Measurements from ENCODE around the gene ZC3H18.

The ZC3H18 gene

GRCh38 chr16:88585927-88586581 lies 15.9 kb downstream of the ZC3H18 start:
- Mint-ChIP-seq H3K4me3 (no peak overlapping the region), H3K27ac (peak overlapping the region; percentile 85 to 90), H3K27me3 (no peaks in the 10 kb centered on the region), H3K36me3 (ENCODE audit: insufficient read depth) (peaks cover 38% of the 10 kb centered on the region), H3K4me1 (ENCODE audit: low read depth in 2 of 2) (peaks cover 33 to 35% of the 10 kb centered on the region in 2 donors), H3K9me3 (no peaks in the 10 kb centered on the region)
- ATAC-seq (replicated peaks) (no peak), DNase-seq (no peak)

- Mint-ChIP-seq H3K4me1 (ENCODE audit: low read depth in 2 of 2) (peaks cover 34 to 42% of the 10 kb centered on the region in 2 donors), H3K36me3 (ENCODE audit: insufficient read depth) (peaks cover 42% of the 10 kb centered on the region), H3K27ac (peak overlapping the region; percentile 6 to 79), H3K27me3 (no peaks in the 10 kb centered on the region), H3K4me3 (no peak overlapping the region), H3K9me3 (no peaks in the 10 kb centered on the region)
- ATAC-seq (replicated peaks) (no peak), DNase-seq (no peak)
Measured at GRCh38 chr16:88588148-88588547, 17.9 kb downstream of the ZC3H18 start.

GRCh38 chr16:88588754-88589153 lies 18.6 kb downstream of the ZC3H18 start:
- H3K4me3 Mint-ChIP-seq = no peak overlapping the region
- ATAC-seq (replicated peaks) = peak; percentile 47
- peaks cover 38 to 42% of the 10 kb centered on the region in 2 donors for H3K4me1 Mint-ChIP-seq (ENCODE audit: low read depth in 2 of 2)
- no peaks in the 10 kb centered on the region for H3K27me3 Mint-ChIP-seq
- no peaks in the 10 kb centered on the region for H3K9me3 Mint-ChIP-seq
- peaks cover 46% of the 10 kb centered on the region for H3K36me3 Mint-ChIP-seq (ENCODE audit: insufficient read depth)
- H3K27ac Mint-ChIP-seq = peak overlapping the region; percentile 79 to 83
- DNase-seq = no peak

- DNase-seq = no peak
- Mint-ChIP-seq H3K36me3 (ENCODE audit: insufficient read depth) (peaks cover 50% of the 10 kb centered on the region), H3K4me1 (ENCODE audit: low read depth in 2 of 2) (peaks cover 38 to 42% of the 10 kb centered on the region in 2 donors), H3K27ac (peak overlapping the region; percentile 79 to 83), H3K4me3 (no peak overlapping the region), H3K27me3 (no peaks in the 10 kb centered on the region), H3K9me3 (no peaks in the 10 kb centered on the region)
- ATAC-seq (replicated peaks) = no peak
Measured at GRCh38 chr16:88589441-88589840, 19.2 kb downstream of the ZC3H18 start.

- Mint-ChIP-seq H3K4me1 (ENCODE audit: low read depth in 2 of 2) (peaks cover 29 to 30% of the 10 kb centered on the region in 2 donors), H3K9me3 (no peaks in the 10 kb centered on the region), H3K27ac (peak overlapping the region; percentile 32 to 76), H3K4me3 (no peak overlapping the region), H3K27me3 (no peaks in the 10 kb centered on the region), H3K36me3 (ENCODE audit: insufficient read depth) (peaks cover 43% of the 10 kb centered on the region)
- ATAC-seq (replicated peaks) = peak; percentile 59
- no peak for DNase-seq
Measured at GRCh38 chr16:88591577-88592021, 21.4 kb downstream of the ZC3H18 start.

GRCh38 chr16:88593061-88593460 lies 22.9 kb downstream of the ZC3H18 start:
- H3K4me3 Mint-ChIP-seq = no peak overlapping the region
- H3K4me1 Mint-ChIP-seq (ENCODE audit: low read depth in 2 of 2) = peaks cover 28 to 33% of the 10 kb centered on the region in 2 donors
- no peak for ATAC-seq (replicated peaks)
- H3K9me3 Mint-ChIP-seq = no peaks in the 10 kb centered on the region
- no peaks in the 10 kb centered on the region for H3K27me3 Mint-ChIP-seq
- H3K36me3 Mint-ChIP-seq (ENCODE audit: insufficient read depth) = peaks cover 37% of the 10 kb centered on the region
- H3K27ac Mint-ChIP-seq = no peak overlapping the region
- no peak for DNase-seq

GRCh38 chr16:88593489-88593888 lies 23.3 kb downstream of the ZC3H18 start:
- Mint-ChIP-seq H3K4me1 (ENCODE audit: low read depth in 2 of 2) (peaks cover 24 to 29% of the 10 kb centered on the region in 2 donors), H3K4me3 (no peak overlapping the region), H3K27ac (no peak overlapping the region), H3K27me3 (no peaks in the 10 kb centered on the region), H3K36me3 (ENCODE audit: insufficient read depth) (peaks cover 42% of the 10 kb centered on the region), H3K9me3 (no peaks in the 10 kb centered on the region)
- no peak for ATAC-seq (replicated peaks)
- no peak for DNase-seq

- DNase-seq = no peak
- ATAC-seq (replicated peaks) = no peak
- peaks cover 42% of the 10 kb centered on the region for H3K36me3 Mint-ChIP-seq (ENCODE audit: insufficient read depth)
- H3K27ac Mint-ChIP-seq = no peak overlapping the region
- H3K4me1 Mint-ChIP-seq (ENCODE audit: low read depth in 2 of 2) = peaks cover 23 to 24% of the 10 kb centered on the region in 2 donors
- no peak overlapping the region for H3K4me3 Mint-ChIP-seq
- no peaks in the 10 kb centered on the region for H3K27me3 Mint-ChIP-seq
- no peaks in the 10 kb centered on the region for H3K9me3 Mint-ChIP-seq
Measured at GRCh38 chr16:88593910-88594309, 23.7 kb downstream of the ZC3H18 start.

- Mint-ChIP-seq H3K4me3 (no peak overlapping the region), H3K36me3 (ENCODE audit: insufficient read depth) (peaks cover 44% of the 10 kb centered on the region), H3K9me3 (no peaks in the 10 kb centered on the region), H3K4me1 (ENCODE audit: low read depth in 2 of 2) (peaks cover 14 to 16% of the 10 kb centered on the region in 2 donors), H3K27me3 (no peaks in the 10 kb centered on the region), H3K27ac (no peak overlapping the region)
- no peak for ATAC-seq (replicated peaks)
- DNase-seq = no peak
Measured at GRCh38 chr16:88595101-88595500, 24.9 kb downstream of the ZC3H18 start.

- no peaks in the 10 kb centered on the region for H3K9me3 Mint-ChIP-seq
- ATAC-seq (replicated peaks) (no peak), DNase-seq (no peak)
- no peak overlapping the region for H3K4me3 Mint-ChIP-seq
- peaks cover 14 to 16% of the 10 kb centered on the region in 2 donors for H3K4me1 Mint-ChIP-seq (ENCODE audit: low read depth in 2 of 2)
- H3K27me3 Mint-ChIP-seq = no peaks in the 10 kb centered on the region
- no peak overlapping the region for H3K27ac Mint-ChIP-seq
- peaks cover 46% of the 10 kb centered on the region for H3K36me3 Mint-ChIP-seq (ENCODE audit: insufficient read depth)
Measured at GRCh38 chr16:88595921-88596320, 25.7 kb downstream of the ZC3H18 start.

- no peak overlapping the region for H3K4me3 Mint-ChIP-seq
- no peak overlapping the region for H3K27ac Mint-ChIP-seq
- ATAC-seq (replicated peaks) (no peak), DNase-seq (no peak)
- peaks cover 47% of the 10 kb centered on the region for H3K36me3 Mint-ChIP-seq (ENCODE audit: insufficient read depth)
- H3K4me1 Mint-ChIP-seq (ENCODE audit: low read depth in 2 of 2) = peaks cover 11 to 15% of the 10 kb centered on the region in 2 donors
- no peaks in the 10 kb centered on the region for H3K27me3 Mint-ChIP-seq
- H3K9me3 Mint-ChIP-seq = no peaks in the 10 kb centered on the region
Measured at GRCh38 chr16:88596483-88596882, 26.3 kb downstream of the ZC3H18 start.

- peaks cover 8 to 10% of the 10 kb centered on the region in 2 donors for H3K4me1 Mint-ChIP-seq (ENCODE audit: low read depth in 2 of 2)
- no peaks in the 10 kb centered on the region for H3K27me3 Mint-ChIP-seq
- no peak for DNase-seq
- no peak overlapping the region for H3K4me3 Mint-ChIP-seq
- ATAC-seq (replicated peaks) = no peak
- no peaks in the 10 kb centered on the region for H3K9me3 Mint-ChIP-seq
- H3K27ac Mint-ChIP-seq = no peak overlapping the region
- peaks cover 54% of the 10 kb centered on the region for H3K36me3 Mint-ChIP-seq (ENCODE audit: insufficient read depth)
Measured at GRCh38 chr16:88597856-88598491, 27.8 kb downstream of the ZC3H18 start.

GRCh38 chr16:88599092-88599733 lies 29.0 kb downstream of the ZC3H18 start:
- Mint-ChIP-seq H3K36me3 (ENCODE audit: insufficient read depth) (peaks cover 51% of the 10 kb centered on the region), H3K27me3 (no peaks in the 10 kb centered on the region), H3K27ac (peak overlapping the region in 1 of 2 donors; percentile 44), H3K4me3 (no peak overlapping the region), H3K9me3 (no peaks in the 10 kb centered on the region), H3K4me1 (ENCODE audit: low read depth in 2 of 2) (peaks cover 4 to 8% of the 10 kb centered on the region in 2 donors)
- ATAC-seq (replicated peaks) (no peak), DNase-seq (no peak)
